Measurements from ENCODE around the gene RBPJ. TPM values are rescaled to one million over a fixed set of nuclear protein-coding genes. Genes with fewer than 3 reads are reported as not detected.

Gene RBPJ
- total and polyA plus RNA-seq, 2 of the 8 experiments (the other 6 are each of a cell fraction or from before 2014, with no cell fraction given), result 65.5 to 217 TPM

GRCh38 chr4:26296021-26296420 is 24.8 kb upstream of the RBPJ start (continued):
- TF ChIP-seq TAF1 (IDR thresholded peaks at IDR 0.05; ENCODE audit: low read depth, low read length) (no peak), NANOG (IDR thresholded peaks at IDR 0.05; ENCODE audit: insufficient read depth, low read depth, low read length, poor library complexity, severe bottlenecking) (no peak), EGR1 (IDR thresholded peaks at IDR 0.05; ENCODE audit: borderline replicate concordance, low read depth, low read length) (no peak)
- TF ChIP-seq, protein P1, sequence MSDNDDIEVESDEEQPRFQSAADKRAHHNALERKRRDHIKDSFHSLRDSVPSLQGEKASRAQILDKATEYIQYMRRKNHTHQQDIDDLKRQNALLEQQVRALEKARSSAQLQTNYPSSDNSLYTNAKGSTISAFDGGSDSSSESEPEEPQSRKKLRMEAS (IDR thresholded peaks at IDR 0.05), result no peak

Data from H1 (cell line).